ENCODE results near the gene DPY30.
"Not testable (repeated sequence)": the region's sequence is repeated elsewhere in the genome, so short reads cannot be mapped to it uniquely, and the experiment has no call there.

Gene DPY30

DNA sequence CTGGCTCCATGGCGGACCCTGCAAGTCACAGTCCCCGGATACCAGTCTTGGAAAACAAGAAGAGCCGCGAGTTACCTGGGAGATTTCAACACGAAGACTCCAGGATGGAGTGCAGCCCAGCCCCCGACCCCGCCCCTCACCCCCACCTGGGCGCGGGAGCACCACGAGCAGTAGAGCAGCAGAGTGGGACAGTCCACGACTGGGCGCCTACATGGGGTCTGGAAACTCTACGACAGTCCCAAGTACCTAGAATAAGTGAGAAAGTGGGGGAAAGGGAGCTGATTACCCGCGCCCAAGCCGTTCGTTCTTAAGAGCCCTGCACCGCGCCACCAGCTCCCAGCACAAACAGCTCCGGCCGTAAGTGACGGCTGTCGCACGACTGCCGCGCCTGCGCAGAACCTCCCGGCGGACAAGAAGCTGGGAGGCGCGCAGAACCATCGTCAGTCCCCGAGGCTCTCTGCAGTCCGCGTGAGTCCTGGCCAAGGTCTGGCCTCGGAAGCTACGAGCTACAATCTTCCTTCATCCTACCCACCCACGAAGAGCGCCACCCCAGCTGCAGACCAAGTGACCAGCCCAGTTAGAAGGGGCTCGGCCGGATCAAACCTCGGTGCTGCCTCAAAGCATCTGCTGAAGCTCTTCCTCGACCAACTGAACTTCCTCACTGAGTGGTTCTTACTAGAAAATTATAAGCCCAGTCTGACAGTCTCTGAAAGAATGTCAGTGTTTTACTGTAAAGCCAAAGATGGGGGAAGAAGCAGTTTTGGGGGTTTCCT, at the start of gene DPY30:
Gene DPY30, minus strand, starts transcription at position 359 of the 773 bp plus-strand sequence. Its CDS starts 349 bp downstream, at position 10.
- DNase-seq, result peak; percentile 94

DNA sequence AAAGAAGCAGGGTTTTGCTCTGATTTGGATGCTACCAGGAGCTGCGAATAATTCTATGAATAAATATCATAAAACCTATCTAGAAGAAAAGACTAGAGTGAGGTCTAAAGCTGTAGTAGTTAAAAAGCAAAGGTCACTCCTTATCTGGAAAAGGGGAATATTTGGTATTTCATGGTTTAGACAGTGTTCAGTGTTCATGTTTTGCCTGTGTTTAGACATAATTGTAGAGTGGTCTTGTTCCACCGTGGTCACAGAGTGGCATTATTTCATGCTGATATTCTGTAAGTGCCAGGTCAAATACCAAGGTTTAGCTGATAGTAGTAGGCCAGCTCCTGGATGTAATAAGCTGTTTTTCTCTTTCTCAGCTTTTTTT, 34.5 kb upstream of the DPY30 start:
- DNase-seq, result no peak

DNA sequence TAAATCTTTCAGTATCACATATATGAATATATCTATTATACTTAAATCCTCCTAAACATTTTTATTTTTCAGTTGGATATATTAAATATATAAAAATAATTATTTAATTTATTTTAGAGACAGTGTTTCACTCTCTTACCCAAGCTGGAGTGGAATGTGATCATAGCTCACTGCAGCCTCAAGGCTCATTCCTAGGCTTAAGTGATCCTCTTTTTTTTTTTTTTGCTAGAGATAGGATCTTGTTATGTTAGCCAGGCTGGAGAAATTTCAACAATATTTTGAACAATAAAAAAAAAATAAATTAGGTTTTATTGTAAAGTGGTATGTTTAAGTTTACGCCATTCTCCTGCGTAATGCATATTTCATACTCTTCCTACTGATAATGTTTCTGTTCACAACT, 27.9 kb upstream of the DPY30 start:
- no peak for DNase-seq

DNA sequence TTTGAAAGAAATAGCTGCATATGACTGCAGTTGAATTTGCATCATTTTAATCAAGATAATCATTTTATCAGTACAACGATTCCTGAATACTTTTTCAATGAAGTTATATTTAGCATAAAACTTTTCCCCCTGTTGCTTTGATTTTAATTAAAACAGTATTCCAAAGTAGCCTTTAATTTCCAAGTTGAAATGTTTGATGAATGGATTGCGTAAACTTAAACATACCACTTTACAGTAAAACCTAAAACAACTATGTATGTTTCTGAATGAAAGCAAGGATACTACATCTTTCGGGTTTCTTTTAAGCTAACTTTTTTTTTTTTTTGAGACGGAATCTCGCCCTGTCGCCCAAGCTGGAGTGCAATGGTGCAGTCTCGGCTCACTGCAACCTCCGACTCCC, 25.1 kb upstream of the DPY30 start:
- DNase-seq, result no peak

DNA sequence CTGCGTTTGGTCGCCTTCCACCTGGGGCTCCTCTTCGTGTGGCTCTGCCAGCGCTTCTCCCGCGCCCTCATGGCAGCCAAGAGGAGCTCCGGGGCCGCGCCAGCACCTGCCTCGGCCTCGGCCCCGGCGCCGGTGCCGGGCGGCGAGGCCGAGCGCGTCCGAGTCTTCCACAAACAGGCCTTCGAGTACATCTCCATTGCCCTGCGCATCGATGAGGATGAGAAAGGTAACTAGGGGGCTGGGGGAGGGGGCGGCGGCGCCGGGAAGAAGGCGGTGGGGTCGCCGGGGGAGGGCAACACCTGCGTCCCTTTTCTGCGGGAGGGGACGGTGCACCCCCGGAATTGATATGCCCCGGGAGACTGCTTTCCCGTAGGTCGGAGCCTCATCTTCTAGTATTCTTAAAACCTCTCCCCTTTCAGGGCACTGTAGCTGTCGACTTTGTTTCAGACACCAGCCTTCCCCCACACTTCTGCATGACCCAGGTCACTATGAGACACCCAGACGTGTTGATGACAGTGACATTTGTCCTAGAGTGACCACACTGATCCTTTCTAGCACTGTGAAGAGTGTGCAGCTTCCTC, 24.5 kb upstream of the DPY30 start:
- peak; percentile 11 for DNase-seq

DNA sequence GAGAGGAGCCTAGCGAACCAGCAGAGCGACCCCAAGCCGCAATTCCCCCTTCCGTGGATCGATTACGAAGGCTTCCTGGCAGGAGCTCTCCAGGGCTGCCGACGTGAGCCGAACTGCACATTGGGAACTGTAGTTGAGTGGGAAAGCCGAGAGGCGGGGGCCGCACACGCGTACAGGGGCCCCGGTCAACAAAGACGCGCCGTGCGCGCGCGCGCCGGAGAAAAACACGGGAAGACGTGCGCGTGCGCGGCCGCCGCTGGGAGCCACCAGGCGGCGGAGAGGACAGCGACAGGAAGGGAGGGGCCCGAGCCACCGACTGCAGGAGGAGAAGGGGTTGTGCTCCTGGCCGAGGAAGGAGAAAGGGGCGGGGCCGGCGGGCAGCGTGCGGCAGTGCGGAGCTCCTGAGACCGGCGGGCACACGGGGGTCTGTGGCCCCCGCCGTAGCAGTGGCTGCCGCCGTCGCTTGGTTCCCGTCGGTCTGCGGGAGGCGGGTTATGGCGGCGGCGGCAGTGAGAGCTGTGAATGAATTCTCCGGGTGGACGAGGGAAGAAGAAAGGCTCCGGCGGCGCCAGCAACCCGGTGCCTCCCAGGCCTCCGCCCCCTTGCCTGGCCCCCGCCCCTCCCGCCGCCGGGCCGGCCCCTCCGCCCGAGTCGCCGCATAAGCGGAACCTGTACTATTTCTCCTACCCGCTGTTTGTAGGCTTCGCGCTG, 23.9 kb upstream of the DPY30 start, which contains the start of gene SPAST:
Gene SPAST, plus strand, starts transcription at position 247 of the 711 bp plus-strand sequence. Its CDS starts 276 bp downstream, at position 523.
- peak; percentile 98 for DNase-seq

DNA sequence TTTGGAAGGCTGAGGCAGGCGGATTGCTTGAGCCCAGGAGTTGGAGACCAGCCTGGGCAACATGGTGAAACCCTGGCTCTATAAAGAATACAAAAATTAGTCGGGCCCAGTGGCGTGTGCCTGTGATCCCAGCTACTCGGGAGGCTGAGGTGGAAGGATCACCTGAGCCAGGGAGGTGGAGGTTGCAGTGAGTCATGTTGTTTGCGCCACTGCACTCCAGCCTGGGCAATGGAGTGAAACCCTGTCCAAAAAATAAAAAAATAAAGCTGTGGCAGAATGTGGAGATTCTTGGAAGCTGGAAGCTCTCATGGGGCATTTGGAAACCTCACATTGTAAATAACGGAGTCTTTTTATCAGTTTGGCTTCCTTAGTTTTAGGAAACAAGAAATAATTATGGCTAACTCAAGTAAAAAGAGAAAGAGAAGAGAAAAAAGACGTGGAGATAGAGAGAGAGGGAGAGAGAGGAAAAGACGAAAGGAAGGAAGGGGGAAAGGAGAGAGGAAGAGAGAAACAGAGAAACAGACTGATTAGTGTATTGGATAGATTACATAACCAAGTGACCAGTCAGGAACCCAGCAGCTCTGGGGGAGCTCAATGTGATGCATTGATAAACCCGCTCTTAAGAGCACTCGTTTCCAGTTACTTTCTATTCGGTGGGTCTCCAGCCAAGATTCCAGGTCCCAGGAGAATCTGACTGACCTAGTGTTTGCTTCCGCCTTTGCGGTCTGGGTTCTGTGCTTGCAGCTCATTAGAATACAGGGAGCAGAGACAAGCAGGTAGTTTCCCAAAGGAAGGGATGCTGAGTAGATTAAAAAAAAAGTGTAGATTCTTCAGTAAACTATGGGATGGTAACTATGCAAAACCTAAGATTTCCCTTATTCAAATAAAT, 22.6 kb upstream of the DPY30 start:
- DNase-seq, result no peak

DNA sequence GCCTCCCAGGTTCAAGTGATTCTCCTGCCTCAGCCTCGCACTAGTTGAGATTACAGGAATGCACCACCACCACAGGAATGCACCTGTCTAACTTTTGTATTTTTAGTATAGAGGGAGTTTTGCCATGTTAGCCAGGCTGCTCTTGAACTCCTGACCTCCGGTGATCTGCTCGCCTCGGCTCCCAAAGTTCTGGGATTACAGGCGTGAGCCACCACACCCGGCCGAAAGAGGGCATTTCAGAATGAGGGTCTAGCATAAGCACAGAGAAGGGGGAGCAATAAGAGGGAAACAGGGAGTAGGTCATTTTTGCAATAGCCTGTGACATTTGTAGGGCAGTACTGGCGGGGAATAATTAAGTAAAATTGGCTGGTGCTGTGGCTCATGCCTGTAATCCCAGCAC, 21.8 kb upstream of the DPY30 start:
- DNase-seq, result no peak

DNA sequence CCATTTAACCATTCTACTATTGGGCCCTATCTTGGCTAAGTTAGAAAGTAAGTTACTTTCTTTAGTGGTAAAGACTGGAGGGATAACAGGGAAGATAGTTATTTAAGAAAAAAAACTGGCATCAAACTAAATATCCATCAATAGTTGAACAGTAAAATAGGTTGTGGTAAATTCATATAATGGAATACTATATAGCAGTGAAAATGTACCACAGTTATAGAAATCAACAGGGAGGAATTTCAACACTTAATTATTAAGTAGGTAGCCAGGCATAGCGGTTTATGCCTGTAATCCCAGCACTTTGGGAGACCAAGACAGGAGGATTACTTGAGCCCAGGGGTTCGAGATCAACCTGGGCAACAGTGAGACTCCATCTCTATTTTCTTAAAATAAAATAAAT, 20.7 kb upstream of the DPY30 start:
- DNase-seq, result no peak

DNA sequence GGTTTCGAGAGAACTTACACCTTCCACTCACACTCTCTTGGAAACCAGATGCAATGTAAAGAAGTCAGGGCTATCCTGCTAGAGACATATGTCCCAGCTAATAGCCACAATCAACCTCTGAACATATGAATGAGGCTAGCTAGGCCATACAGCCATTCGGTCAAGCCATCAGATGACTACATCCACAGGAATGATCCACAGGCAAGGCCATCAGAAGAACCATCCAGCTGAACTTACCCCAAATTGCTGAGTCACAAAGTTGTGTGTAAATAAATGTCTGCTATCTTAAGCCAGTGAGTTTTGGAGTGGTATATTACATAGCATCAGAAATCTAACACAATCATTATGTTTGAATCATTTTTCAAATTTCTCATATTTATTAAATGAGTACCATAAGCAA, 18.5 kb upstream of the DPY30 start:
- DNase-seq, result no peak

DNA sequence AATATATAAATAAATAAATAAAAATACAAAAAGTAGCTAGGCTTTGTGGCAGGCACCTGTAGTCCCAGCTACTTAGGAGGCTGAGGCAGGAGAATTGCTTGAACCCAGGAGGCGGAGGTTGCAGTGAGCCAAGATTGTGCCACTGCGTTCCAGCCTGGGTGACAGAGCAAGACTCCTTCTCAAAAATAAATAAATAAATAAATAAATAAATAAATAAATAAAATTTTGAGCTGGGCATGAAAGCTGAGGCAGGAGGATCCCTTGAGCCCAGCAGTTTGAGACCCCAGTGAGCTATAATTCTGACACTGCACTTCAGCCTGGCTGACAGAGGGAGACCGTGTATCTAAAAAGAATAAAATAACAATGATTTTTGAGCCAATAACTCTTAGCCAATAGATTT, 15.0 kb upstream of the DPY30 start:
- not testable (repeated sequence) for DNase-seq

DNA sequence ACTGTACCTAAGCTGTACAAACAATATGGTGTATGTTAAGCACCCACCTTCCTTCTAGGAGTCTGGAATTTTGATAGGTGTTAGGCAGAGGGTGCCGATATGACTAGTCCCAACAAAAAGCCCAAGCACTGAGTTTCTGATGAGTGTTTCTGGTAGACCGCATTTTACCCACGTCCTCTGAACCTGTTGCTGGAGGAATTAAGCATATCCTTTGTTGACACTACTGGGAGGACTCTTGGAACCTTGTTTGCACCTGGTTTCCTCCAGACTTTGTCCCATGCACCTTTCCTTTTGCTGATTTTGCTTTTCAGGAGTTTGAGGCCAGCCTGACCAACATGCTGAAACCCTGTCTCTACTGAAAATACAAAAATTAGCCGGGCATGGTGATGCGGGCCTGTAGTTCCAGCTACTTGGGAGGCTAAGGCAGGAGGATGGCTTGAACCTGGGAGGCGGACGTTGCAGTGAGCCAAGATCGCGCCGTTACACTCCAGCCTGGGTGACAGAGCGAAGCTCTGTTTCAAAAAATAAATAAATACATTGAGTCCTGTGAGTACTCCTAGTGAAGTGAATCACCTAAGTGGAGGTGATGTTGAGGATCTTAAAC, 12.3 kb upstream of the DPY30 start:
- no peak for DNase-seq

DNA sequence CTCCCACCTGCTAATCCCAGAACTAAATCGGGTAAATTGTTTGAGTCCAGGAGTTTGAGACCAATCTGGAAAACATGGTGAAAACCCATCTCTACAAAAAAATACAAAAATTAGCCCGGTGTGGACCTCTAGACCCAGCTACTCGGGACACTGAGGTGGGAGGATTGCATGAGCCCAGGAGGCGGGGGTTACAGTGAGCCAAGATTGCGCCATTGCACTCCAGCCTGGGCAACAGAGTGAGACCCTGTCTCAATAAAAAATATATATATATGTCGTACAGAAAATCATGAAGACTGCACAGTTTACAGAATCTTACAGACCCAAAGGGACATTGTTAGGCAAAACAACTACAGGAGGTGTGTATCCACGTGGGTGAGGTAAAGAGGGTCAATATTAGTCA, 4.0 kb upstream of the DPY30 start:
- DNase-seq, result no peak

DNA sequence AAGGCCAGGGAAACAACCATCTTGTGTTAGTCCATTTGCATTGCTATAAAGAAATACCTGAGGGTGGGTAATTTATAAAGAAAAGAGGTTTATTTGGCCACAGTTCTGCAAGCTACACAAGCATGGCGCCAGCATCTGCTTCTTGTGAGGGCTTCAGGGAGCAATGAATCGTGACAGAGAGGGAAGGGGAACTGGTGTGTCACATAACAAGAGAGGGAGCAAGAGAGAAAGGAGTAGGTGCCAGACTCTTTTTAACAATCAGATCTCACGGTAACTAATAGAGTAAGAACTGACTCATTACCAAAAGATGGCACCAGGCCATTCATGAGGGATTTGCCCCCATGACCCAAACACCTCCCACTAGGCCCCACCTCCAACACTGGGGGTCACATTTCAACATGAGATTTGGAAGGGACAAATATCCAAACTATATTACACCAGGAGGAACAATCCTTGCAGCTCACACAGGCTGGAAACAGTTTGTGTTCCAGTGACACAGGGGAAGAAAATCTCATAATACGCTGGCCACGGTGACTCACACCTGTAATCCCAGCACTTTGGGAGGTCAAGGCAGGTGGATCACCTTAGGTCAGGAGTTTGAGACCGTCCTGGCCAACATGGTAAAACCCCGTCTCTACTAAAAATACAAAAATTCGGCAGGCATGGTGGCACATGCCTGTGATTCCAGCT, 5.3 kb downstream of the DPY30 start:
- not testable (repeated sequence) for DNase-seq

DNA sequence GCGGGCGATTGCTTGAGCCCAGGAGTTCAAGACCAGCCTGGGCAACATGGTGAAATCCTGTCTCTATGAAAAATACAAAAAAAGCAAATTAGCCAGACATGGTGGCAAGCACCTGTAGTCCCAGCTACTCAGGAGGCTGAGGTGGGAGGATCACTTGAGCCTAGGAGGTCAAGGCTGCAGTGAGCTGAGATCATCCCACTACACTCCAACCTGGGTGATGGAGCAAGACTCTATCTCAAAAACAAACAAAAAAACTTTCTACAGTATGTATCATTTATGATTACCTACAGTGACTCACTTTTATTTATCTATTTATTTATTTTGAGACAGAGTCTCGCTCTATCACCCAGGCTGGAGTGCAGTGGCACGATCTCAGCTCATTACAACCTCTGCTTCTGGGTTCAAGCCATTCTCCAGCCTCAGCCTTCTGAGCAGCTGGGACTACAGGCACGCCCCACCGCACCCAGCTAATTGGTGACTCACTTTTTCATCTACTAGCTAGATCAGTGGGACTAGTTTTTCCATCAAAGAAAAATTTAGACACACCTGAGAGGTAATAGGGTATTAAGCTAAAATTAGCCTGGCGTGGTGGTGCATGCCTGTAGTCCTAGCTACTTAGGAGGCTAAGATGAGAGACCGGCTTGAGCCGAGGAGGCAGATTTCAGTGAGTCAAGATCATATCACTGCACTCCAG, 20.7 kb downstream of the DPY30 start:
- DNase-seq, result not testable (repeated sequence)

DNA sequence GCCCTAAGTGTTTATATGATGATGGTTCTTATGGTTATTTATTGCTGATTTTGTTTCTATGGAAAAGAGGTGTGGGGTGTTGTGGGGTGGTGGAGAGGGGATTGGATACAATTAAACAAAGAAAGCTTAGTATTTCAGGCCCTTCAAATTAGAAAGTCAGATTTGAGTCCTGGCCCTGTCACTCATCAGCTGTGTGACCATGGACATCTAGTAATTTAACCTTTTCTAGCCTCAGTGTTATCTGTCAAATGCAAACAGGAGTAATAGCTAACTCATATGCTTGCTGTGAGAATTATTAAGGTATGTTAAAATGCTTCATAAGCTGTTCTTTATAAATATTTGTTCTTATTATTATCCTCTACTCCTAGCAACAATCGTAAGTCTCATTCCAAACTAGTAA, 26.7 kb downstream of the DPY30 start:
- DNase-seq, result no peak

DNA sequence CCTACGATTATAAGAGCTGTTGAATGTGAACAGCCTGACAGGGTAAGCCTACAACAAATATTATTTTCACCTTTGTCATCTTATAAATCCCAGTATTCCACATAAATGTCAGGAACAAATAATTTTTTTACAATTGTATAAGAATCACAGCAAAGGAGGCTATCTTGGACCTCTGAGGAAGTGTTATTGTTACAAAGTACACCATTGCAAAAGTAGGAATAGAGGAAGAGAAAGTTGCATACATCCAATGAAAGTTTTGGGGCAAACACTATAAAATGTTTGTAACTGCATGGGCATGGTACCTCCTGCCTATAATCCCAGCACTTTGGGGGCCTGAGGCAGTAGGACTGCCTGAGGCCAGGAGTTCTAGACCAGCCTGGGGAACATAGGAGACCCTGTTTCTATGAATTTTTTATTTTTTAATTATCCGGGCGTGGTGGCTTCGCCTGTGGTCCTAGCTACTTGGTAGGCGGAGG, 28.1 kb downstream of the DPY30 start:
- no peak for DNase-seq

DNA sequence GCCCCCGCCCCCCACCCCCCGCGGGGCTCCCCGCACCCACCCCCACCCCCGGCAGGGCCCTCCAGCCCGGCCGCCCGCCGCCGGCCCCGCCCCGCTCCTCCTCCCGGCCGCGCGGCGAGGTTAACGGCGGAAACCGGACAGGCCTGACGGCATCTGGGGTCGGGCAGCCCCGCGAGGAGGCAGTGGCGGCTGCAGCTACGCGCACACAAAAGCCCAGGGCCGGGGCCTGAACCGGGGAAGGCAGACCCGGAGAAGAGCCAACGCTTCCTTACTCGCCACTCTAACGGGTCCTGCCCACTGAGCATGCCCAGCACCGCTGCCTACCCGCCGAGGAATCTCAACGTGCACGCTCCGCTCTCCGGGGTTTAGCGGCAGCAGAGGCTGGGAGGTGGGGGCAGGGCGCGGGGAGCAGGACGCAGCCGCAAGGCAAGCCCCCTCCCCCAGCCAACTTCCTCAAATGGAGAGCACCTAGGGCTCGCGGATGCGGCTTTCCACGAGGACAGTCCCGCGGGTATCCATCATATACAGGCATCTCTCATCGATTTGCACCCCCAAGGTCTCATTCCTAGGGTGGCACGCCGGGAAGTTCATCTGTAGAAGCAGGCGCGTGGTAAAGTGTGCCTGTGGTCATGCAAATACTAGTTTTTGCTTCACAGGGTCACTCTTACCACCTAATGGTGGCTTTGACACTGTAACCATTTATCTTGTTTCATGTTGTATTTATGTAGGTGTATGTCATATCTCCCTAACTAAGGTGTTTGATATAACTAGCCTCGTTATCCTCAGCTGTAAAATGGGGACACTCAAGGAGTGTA, 28.7 kb downstream of the DPY30 start, which contains the start of gene MEMO1:
Gene MEMO1, minus strand, starts transcription at position 339 of the 815 bp plus-strand sequence. CDS start 761 bp downstream, outside the sequence.
- peak; percentile 95 for DNase-seq

DNA sequence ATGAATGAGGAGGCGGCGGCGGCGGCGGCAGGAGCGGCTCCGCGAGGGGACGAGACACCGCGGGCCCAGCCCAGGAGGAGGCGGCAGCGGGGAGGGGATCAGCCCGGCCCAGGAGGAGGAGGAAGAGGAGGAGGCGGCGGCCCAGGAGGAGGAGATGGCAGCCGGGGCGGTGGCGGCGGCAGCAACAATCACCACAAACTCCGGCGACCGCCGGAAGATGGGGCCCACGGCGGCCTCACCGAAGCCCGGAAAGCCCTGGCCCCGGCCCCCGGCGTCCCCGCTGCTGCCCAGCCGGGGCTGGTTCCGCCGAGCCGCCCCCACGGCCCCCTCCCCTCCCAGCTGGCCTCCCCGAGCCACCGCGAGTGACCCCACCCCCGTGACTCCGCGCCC, 29.3 kb downstream of the DPY30 start:
- DNase-seq, result peak; percentile 74
